Liver (tissue), 9 donors: ENCODE results near the gene RPS6KB1. TPM values are rescaled to one million over a fixed set of nuclear protein-coding genes. Genes with fewer than 3 reads are reported as not detected.

Experiments used
- DNase-seq: peaks from one replicate; pipeline ENCODE4 v3.0.0-alpha.2; 2017; ENCODE audit warnings: low spot score
- H3K27ac ChIP-seq, 2 donors: one replicate each; pipeline ENCODE4 v1.7.0; 2013; ENCODE audit warnings: inconsistent platforms in 2 of 2, low read length in 2 of 2, control low read depth in 1 of 2, low read depth in 1 of 2, mild to moderate bottlenecking in 1 of 2
- H3K27me3 ChIP-seq, 4 donors: one replicate each; pipeline versions ENCODE4 v1.6.1 to v1.7.0; 2013; ENCODE audit warnings: low read length in 3 of 4, inconsistent platforms in 1 of 4, mild to moderate bottlenecking in 1 of 4, moderate library complexity in 1 of 4; ENCODE audit not compliant: control insufficient read depth in 4 of 4, insufficient read depth in 4 of 4
- H3K36me3 ChIP-seq, 4 donors: one replicate each; pipeline versions ENCODE4 v1.6.1 to v1.7.0; 2013; ENCODE audit warnings: low read length in 3 of 4, mild to moderate bottlenecking in 3 of 4, low read depth in 1 of 4, moderate library complexity in 1 of 4; ENCODE audit not compliant: control insufficient read depth in 4 of 4, insufficient read depth in 3 of 4
- H3K4me1 ChIP-seq, 4 donors: one replicate each; pipeline versions ENCODE4 v1.6.1 to v1.7.0; 2013; ENCODE audit warnings: low read length in 3 of 4, mild to moderate bottlenecking in 3 of 4, moderate library complexity in 1 of 4; ENCODE audit not compliant: control insufficient read depth in 4 of 4, insufficient read depth in 4 of 4
- H3K4me3 ChIP-seq, 3 donors: one replicate each; pipeline versions ENCODE4 v1.6.1 to v1.7.0; 2013; ENCODE audit warnings: low read length in 3 of 3, control low read depth in 1 of 3, low read depth in 1 of 3, mild to moderate bottlenecking in 1 of 3
- H3K9ac ChIP-seq, 2 donors: one replicate each; pipeline ENCODE4 v1.7.0; 2013; ENCODE audit warnings: low read length in 2 of 2, mild to moderate bottlenecking in 2 of 2, moderate library complexity in 2 of 2, control low read depth in 1 of 2, low read depth in 1 of 2
- H3K9me3 ChIP-seq, 4 donors: one replicate each; pipeline versions ENCODE4 v1.6.1 to v1.7.0; 2013; ENCODE audit warnings: low read length in 3 of 4; ENCODE audit not compliant: control insufficient read depth in 4 of 4
- ATF3 ChIP-seq: IDR thresholded peaks from 2 replicates; pipeline ENCODE4 v1.6.1; 2016; ENCODE audit warnings: antibody characterized with exemption
- CTCF ChIP-seq: fragments of 150-350 bp; IDR thresholded peaks from 2 replicates; pipeline ENCODE4 v1.5.1; 2017; ENCODE audit warnings: improper control_type of control experiment, low read depth, low read length; ENCODE audit not compliant: missing input control
- EGR1 ChIP-seq, 2 donors: IDR thresholded peaks; 2 replicates each; pipeline ENCODE4 v1.6.1; 2016 to 2018; ENCODE audit warnings: antibody characterized with exemption in 2 of 2, low read depth in 2 of 2
- FOXA1 ChIP-seq: IDR thresholded peaks from 2 replicates; pipeline ENCODE4 v1.6.1; 2016; ENCODE audit warnings: antibody characterized with exemption
- FOXA2 ChIP-seq: IDR thresholded peaks from 2 replicates; pipeline ENCODE4 v1.6.1; 2016; ENCODE audit warnings: antibody characterized with exemption
- GABPA ChIP-seq, 2 donors: IDR thresholded peaks in 1 of 2; conservative IDR thresholded peaks in 1 of 2; 2 replicates each; pipeline ENCODE4 v1.6.1; 2016; ENCODE audit warnings: antibody characterized with exemption in 2 of 2, mild to moderate bottlenecking in 1 of 2, moderate library complexity in 1 of 2
- HNF4A ChIP-seq, 2 donors: conservative IDR thresholded peaks; 2 replicates each; pipeline ENCODE4 v1.6.1; 2016; ENCODE audit warnings: antibody characterized with exemption in 2 of 2, mild to moderate bottlenecking in 2 of 2
- HNF4G ChIP-seq: IDR thresholded peaks from 2 replicates; pipeline ENCODE4 v1.6.1; 2016; ENCODE audit warnings: antibody characterized with exemption
- JUND ChIP-seq, 2 donors: IDR thresholded peaks; 2 replicates each; pipeline ENCODE4 v1.6.1; 2016; ENCODE audit warnings: antibody characterized with exemption in 2 of 2
- MAX ChIP-seq: IDR thresholded peaks from 2 replicates; pipeline ENCODE4 v1.6.1; 2016; ENCODE audit warnings: antibody characterized with exemption
- NR2F2 ChIP-seq: IDR thresholded peaks from 2 replicates; pipeline ENCODE4 v1.6.1; 2016; ENCODE audit warnings: antibody characterized with exemption
- RAD21 ChIP-seq, 2 donors: IDR thresholded peaks; 2 replicates each; pipeline ENCODE4 v1.6.1; 2016; ENCODE audit warnings: antibody characterized with exemption in 2 of 2, mild to moderate bottlenecking in 2 of 2
- REST ChIP-seq: IDR thresholded peaks from 2 replicates; pipeline ENCODE4 v1.6.1; 2016; ENCODE audit warnings: antibody characterized with exemption, mild to moderate bottlenecking
- RXRA ChIP-seq, 2 donors: IDR thresholded peaks; 2 replicates each; pipeline ENCODE4 v1.6.1; 2017 to 2018; ENCODE audit warnings: antibody characterized with exemption in 2 of 2, mild to moderate bottlenecking in 1 of 2
- SP1 ChIP-seq: IDR thresholded peaks from 2 replicates; pipeline ENCODE4 v1.6.1; 2018; ENCODE audit warnings: antibody characterized with exemption, mild to moderate bottlenecking
- TAF1 ChIP-seq: conservative IDR thresholded peaks from 2 replicates; pipeline ENCODE4 v1.6.1; 2016; ENCODE audit warnings: antibody characterized with exemption, mild to moderate bottlenecking
- YY1 ChIP-seq: IDR thresholded peaks from 2 replicates; pipeline ENCODE4 v1.6.1; 2016; ENCODE audit warnings: antibody characterized with exemption, mild to moderate bottlenecking
- ZBTB33 ChIP-seq: IDR thresholded peaks from 2 replicates; pipeline ENCODE4 v1.6.1; 2016; ENCODE audit warnings: antibody characterized with exemption
- WGBS: extraction: QIAGEN DNeasy Blood & Tissue Kit; methylation state at CpG from one replicate; pipeline ENCODE4 v1.1.7; 2013; 5-methylcytosine and 5-hydroxymethylcytosine counted together
- polyA plus RNA-seq, 2 donors: library from polyadenylated mRNA; stranded (reverse) in 1 of 2; unstranded in 1 of 2; fragments of 200-250 nt in 1 of 2; fragments of >200 nt in 1 of 2; fragmentation: Nextera tagmentation in 1 of 2; extraction: Ambion mirVana in 1 of 2; gene quantifications; one replicate each; pipeline versions ENCODE4 v1.2.1 to v1.2.3, GENCODE V29; 2013 to 2015
- total RNA-seq, 2 donors: library from RNA; depleted of rRNA; stranded (reverse); fragments of >200 nt; gene quantifications; one replicate each; pipeline ENCODE4 v1.2.3, GENCODE V29; 2014
- donor health status: healthy.
- donor health status: healthy.
- donor health status: healthy.
- donor health status: healthy.
- donor health status: healthy.

Gene RPS6KB1
- total and polyA plus RNA-seq, 4 donors, result 5.6 to 22.1 (median 15.3) TPM

- H3K4me3 ChIP-seq, result no peak overlapping the region
- 90% methylated on average over 6 of the region's 6 CpGs for WGBS
- TF ChIP-seq RXRA (IDR thresholded peaks at IDR 0.05), result no peak
- H3K9ac ChIP-seq, result peak overlapping the region in 1 of 2 donors; percentile 95
- DNase-seq, result no peak
- peaks cover 2 to 15% (median 9%) of the 10 kb centered on the region in 4 donors for H3K4me1 ChIP-seq
- no peaks in the 10 kb centered on the region for H3K27me3 ChIP-seq
- H3K36me3 ChIP-seq, result peaks cover 0 to 7% (median 3%) of the 10 kb centered on the region in 4 donors
- H3K27ac ChIP-seq, result no peak overlapping the region
- H3K9me3 ChIP-seq, result no peaks in the 10 kb centered on the region
Measured at GRCh38 chr17:59962739-59963318, 69.9 kb downstream of the RPS6KB1 start.

- no peaks in the 10 kb centered on the region for H3K27me3 ChIP-seq
- peaks cover 2 to 15% (median 9%) of the 10 kb centered on the region in 4 donors for H3K4me1 ChIP-seq
- no peak for TF ChIP-seq SP1
- TF ChIP-seq HNF4G, result no peak
- no peak for TF ChIP-seq JUND (IDR thresholded peaks at IDR 0.05)
- TF ChIP-seq EGR1 (IDR thresholded peaks at IDR 0.05; ENCODE audit: low read depth in 2 of 2), result no peak
- TF ChIP-seq MAX, result peak; percentile 31
- no peak for TF ChIP-seq YY1
- no peak for TF ChIP-seq ATF3
- no peak for TF ChIP-seq RXRA (IDR thresholded peaks at IDR 0.05)
- TF ChIP-seq CTCF, result no peak
- no peak for TF ChIP-seq FOXA2
- no peak for TF ChIP-seq HNF4A (conservative IDR thresholded peaks at IDR 0.05)
- peak; percentile 86 for TF ChIP-seq TAF1
- no peak for TF ChIP-seq NR2F2
- peak in 1 of 2 donors; percentile 12 for TF ChIP-seq RAD21 (IDR thresholded peaks at IDR 0.05)
- TF ChIP-seq GABPA (IDR thresholded peaks at IDR 0.05 in 1 of 2, conservative IDR thresholded peaks at IDR 0.05 in 1 of 2), result no peak
- no peak for TF ChIP-seq FOXA1
- TF ChIP-seq ZBTB33, result no peak
- TF ChIP-seq REST, result peak; percentile 75
- 2% methylated on average over 21 of the region's 21 CpGs for WGBS
- no peaks in the 10 kb centered on the region for H3K9me3 ChIP-seq
- peak overlapping the region; percentile 97 to 99 for H3K27ac ChIP-seq
- H3K4me3 ChIP-seq, result peak overlapping the region; percentile 82 to 95 (median 90)
- peak overlapping the region; percentile 79 to 95 for H3K9ac ChIP-seq
- peak; percentile 56 for DNase-seq
- H3K36me3 ChIP-seq, result peaks cover 0 to 6% (median 2%) of the 10 kb centered on the region in 4 donors
Measured at GRCh38 chr17:59963738-59964481, 71.0 kb downstream of the RPS6KB1 start.
